ENCODE data around the gene APOL6. TPM values are rescaled to one million over a fixed set of nuclear protein-coding genes. Genes with fewer than 3 reads are reported as not detected.
"Not testable (repeated sequence)": the region's sequence is repeated elsewhere in the genome, so short reads cannot be mapped to it uniquely, and the experiment has no call there.

APOL6 gene
- total and polyA plus RNA-seq, 2 donors (not counting 1 experiment from before 2014, with no cell fraction given) = 18.7 to 58.3 TPM

DNA sequence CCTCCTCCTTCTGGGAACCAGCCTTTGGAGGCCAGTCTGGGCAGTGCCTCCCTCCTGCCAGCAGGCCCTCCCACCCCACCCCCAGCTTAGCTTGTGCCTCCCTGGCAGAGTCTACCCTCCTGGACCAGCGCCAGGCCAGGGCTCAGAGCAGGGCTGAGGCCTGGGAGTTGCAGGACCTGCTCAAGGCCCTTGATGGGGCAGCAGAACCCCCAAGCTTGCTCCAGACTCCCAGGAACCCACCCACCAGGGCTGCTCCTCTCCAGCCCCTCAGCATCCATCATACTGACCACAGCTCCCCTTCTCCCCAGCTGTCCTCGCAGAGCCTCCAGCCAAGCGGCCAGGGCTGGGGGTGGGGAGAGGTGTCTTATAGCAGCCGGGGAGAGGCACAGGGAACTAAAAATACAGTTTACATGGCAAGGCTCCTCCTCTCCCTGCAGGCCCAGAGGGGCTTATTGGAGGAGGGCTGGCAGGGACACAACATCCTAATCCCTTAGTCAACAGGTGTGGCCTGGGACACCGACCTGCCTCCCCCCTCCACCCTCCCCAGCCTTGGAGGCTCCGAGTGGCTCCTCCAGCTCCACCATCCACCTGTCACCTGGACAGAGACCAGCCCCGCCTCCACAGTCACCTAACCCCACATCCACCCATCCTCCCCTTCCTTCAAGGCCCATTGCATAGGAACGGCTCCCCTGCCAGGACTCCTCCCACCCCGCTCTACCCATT, 25.9 kb upstream of the APOL6 start:
- DNase-seq (ENCODE audit: low read depth in 2 of 2) = no peak
- Histone ChIP-seq H4K20me1 (ENCODE audit: control insufficient read depth, extremely low read depth, insufficient read depth, low read length) (no peaks in the 10 kb centered on the region), H3K27me3 (ENCODE audit: control insufficient read depth, insufficient read depth, low read length) (no peaks in the 10 kb centered on the region), H3K9ac (ENCODE audit: insufficient read depth, low read length) (no peak overlapping the region), H3K4me1 (ENCODE audit: control insufficient read depth, extremely low read depth, insufficient read depth, low read length) (peaks cover 2% of the 10 kb centered on the region), H3K27ac (ENCODE audit: insufficient read depth, low read length) (no peak overlapping the region), H2AFZ (ENCODE audit: low read length) (no peak overlapping the region), H3K36me3 (ENCODE audit: control insufficient read depth, insufficient read depth, low read length) (no peaks in the 10 kb centered on the region), H3K4me2 (ENCODE audit: extremely low read depth, insufficient read depth, low read length) (no peak overlapping the region), H3K79me2 (ENCODE audit: control insufficient read depth, insufficient read depth, low read length) (no peaks in the 10 kb centered on the region), H3K4me3 (replicated peaks in 1 of 4; ENCODE audit: control extremely low read depth in 1 of 4, insufficient read depth in 1 of 4, low read depth in 3 of 4, low read length in 4 of 4) (no peak overlapping the region), H3K9me3 (ENCODE audit: control insufficient read depth, insufficient read depth, low read depth, low read length) (no peaks in the 10 kb centered on the region)
- TF ChIP-seq EZH2 (IDR thresholded peaks at IDR 0.05; ENCODE audit: low read length, missing control alignments) = no peak
- TF ChIP-seq, protein P1, sequence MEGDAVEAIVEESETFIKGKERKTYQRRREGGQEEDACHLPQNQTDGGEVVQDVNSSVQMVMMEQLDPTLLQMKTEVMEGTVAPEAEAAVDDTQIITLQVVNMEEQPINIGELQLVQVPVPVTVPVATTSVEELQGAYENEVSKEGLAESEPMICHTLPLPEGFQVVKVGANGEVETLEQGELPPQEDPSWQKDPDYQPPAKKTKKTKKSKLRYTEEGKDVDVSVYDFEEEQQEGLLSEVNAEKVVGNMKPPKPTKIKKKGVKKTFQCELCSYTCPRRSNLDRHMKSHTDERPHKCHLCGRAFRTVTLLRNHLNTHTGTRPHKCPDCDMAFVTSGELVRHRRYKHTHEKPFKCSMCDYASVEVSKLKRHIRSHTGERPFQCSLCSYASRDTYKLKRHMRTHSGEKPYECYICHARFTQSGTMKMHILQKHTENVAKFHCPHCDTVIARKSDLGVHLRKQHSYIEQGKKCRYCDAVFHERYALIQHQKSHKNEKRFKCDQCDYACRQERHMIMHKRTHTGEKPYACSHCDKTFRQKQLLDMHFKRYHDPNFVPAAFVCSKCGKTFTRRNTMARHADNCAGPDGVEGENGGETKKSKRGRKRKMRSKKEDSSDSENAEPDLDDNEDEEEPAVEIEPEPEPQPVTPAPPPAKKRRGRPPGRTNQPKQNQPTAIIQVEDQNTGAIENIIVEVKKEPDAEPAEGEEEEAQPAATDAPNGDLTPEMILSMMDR (conservative IDR thresholded peaks at IDR 0.05 in 1 of 2, IDR thresholded peaks at IDR 0.05 in 1 of 2; ENCODE audit: low read depth in 1 of 2, low read length in 2 of 2) = no peak

DNA sequence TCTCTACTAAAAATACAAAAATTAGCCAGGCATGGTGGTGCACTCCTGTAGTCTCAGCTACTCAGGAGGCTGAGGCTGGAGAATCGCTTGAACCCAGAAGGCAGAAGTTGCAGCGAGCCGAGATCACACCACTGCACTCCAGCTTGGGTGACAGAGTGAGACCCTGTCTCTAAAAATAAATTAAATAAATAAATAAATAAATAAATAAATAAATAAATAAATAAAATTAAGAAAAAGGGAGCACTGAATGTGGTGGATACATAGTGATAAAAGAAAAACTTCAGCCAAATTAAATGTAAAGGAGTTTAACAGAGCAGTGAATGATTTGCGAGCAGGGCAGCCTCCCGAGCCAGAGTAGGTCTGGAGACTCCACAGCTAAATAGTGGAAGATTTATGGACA, 24.4 kb upstream of the APOL6 start:
- not testable (repeated sequence) for H2AFZ ChIP-seq (ENCODE audit: low read length); H3K4me3 ChIP-seq (replicated peaks in 1 of 4; ENCODE audit: control extremely low read depth in 1 of 4, insufficient read depth in 1 of 4, low read depth in 3 of 4, low read length in 4 of 4)

DNA sequence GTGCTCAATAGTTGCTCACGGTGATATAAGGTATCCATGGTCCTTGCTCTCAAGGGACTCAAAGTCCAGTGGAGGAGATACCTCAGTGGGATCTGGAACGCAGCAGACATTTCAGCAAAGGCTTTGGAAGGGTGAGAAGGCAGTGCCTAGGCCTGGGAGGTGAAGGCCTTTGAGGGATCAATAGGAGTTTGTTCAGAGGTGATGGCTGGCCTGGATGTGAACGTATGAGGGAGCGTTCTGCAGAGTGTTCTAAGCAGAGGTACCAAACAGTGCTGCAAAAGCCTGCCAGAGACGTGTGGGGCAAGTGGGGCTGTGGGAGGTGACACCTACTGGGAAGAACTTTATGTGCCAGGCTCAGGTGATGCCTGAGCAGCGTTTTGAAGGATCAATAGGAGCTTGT, 23.7 kb upstream of the APOL6 start:
- Histone ChIP-seq H3K4me1 (ENCODE audit: control insufficient read depth, extremely low read depth, insufficient read depth, low read length) (peaks cover 14% of the 10 kb centered on the region), H3K9ac (ENCODE audit: insufficient read depth, low read length) (no peak overlapping the region), H3K9me3 (ENCODE audit: control insufficient read depth, insufficient read depth, low read depth, low read length) (no peaks in the 10 kb centered on the region), H4K20me1 (ENCODE audit: control insufficient read depth, extremely low read depth, insufficient read depth, low read length) (no peaks in the 10 kb centered on the region), H3K36me3 (ENCODE audit: control insufficient read depth, insufficient read depth, low read length) (no peaks in the 10 kb centered on the region), H2AFZ (ENCODE audit: low read length) (no peak overlapping the region), H3K4me2 (ENCODE audit: extremely low read depth, insufficient read depth, low read length) (no peak overlapping the region), H3K27ac (ENCODE audit: insufficient read depth, low read length) (no peak overlapping the region), H3K27me3 (ENCODE audit: control insufficient read depth, insufficient read depth, low read length) (no peaks in the 10 kb centered on the region), H3K79me2 (ENCODE audit: control insufficient read depth, insufficient read depth, low read length) (no peaks in the 10 kb centered on the region), H3K4me3 (replicated peaks in 1 of 4; ENCODE audit: control extremely low read depth in 1 of 4, insufficient read depth in 1 of 4, low read depth in 3 of 4, low read length in 4 of 4) (no peak overlapping the region)
- no peak for DNase-seq (ENCODE audit: low read depth in 2 of 2)
- TF ChIP-seq, protein P1 (conservative IDR thresholded peaks at IDR 0.05 in 1 of 2, IDR thresholded peaks at IDR 0.05 in 1 of 2; ENCODE audit: low read depth in 1 of 2, low read length in 2 of 2) = no peak
- no peak for TF ChIP-seq EZH2 (IDR thresholded peaks at IDR 0.05; ENCODE audit: low read length, missing control alignments)

More for the DNA sequence above, 24.4 kb upstream of the APOL6 start:
- not testable (repeated sequence) for H3K27ac ChIP-seq (ENCODE audit: insufficient read depth, low read length); DNase-seq (ENCODE audit: low read depth in 2 of 2); H3K79me2 ChIP-seq (ENCODE audit: control insufficient read depth, insufficient read depth, low read length); H3K27me3 ChIP-seq (ENCODE audit: control insufficient read depth, insufficient read depth, low read length); H3K9me3 ChIP-seq (ENCODE audit: control insufficient read depth, insufficient read depth, low read depth, low read length); H3K4me1 ChIP-seq (ENCODE audit: control insufficient read depth, extremely low read depth, insufficient read depth, low read length); H3K36me3 ChIP-seq (ENCODE audit: control insufficient read depth, insufficient read depth, low read length); H4K20me1 ChIP-seq (ENCODE audit: control insufficient read depth, extremely low read depth, insufficient read depth, low read length); H3K4me2 ChIP-seq (ENCODE audit: extremely low read depth, insufficient read depth, low read length); H3K9ac ChIP-seq (ENCODE audit: insufficient read depth, low read length)

All from fibroblast of lung (primary cell).